ENCODE data around the gene VGLL4. TPM values are rescaled to one million over a fixed set of nuclear protein-coding genes. Genes with fewer than 3 reads are reported as not detected.

Gene VGLL4
- total RNA-seq, 1 experiment from 2014 or later, result 66.0 TPM

DNA sequence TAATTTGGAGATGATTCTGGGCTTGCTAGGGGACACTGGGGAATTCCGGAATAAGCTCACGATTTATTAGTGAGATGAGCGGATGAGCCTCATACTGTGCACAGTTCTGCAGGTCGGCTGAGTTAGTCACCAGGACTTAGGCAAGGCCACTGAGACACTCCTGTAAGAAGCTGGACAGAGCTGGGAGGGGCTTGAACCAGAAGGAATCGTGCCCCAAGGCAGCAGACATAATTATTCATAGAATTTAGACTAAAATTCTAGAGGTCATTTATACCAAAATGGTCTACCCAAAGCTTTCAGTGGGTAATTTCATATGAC is 121.4 kb downstream of the VGLL4 start:
- H3K4me1 ChIP-seq (ENCODE audit: control insufficient read depth, insufficient read depth, low read length), result peaks cover 3% of the 10 kb centered on the region; the same call in 1 of the 2 replicates
- CTCF ChIA-PET, result no interaction called here
- BruUV-seq (replicated peaks), result no TSS peak
- H3K9me3 ChIP-seq (ENCODE audit: control insufficient read depth, insufficient read depth, low read depth, low read length), result no peaks in the 10 kb centered on the region
- TF ChIP-seq SIN3A (IDR thresholded peaks at IDR 0.05; ENCODE audit: borderline replicate concordance, insufficient read depth, low read depth, low read length) (no peak), POLR2AphosphoS5 (IDR thresholded peaks at IDR 0.05; ENCODE audit: low read depth, low read length) (no peak), TCF7L2 (IDR thresholded peaks at IDR 0.05; ENCODE audit: low read depth, low read length) (no peak)
- TF ChIP-seq, protein P1, sequence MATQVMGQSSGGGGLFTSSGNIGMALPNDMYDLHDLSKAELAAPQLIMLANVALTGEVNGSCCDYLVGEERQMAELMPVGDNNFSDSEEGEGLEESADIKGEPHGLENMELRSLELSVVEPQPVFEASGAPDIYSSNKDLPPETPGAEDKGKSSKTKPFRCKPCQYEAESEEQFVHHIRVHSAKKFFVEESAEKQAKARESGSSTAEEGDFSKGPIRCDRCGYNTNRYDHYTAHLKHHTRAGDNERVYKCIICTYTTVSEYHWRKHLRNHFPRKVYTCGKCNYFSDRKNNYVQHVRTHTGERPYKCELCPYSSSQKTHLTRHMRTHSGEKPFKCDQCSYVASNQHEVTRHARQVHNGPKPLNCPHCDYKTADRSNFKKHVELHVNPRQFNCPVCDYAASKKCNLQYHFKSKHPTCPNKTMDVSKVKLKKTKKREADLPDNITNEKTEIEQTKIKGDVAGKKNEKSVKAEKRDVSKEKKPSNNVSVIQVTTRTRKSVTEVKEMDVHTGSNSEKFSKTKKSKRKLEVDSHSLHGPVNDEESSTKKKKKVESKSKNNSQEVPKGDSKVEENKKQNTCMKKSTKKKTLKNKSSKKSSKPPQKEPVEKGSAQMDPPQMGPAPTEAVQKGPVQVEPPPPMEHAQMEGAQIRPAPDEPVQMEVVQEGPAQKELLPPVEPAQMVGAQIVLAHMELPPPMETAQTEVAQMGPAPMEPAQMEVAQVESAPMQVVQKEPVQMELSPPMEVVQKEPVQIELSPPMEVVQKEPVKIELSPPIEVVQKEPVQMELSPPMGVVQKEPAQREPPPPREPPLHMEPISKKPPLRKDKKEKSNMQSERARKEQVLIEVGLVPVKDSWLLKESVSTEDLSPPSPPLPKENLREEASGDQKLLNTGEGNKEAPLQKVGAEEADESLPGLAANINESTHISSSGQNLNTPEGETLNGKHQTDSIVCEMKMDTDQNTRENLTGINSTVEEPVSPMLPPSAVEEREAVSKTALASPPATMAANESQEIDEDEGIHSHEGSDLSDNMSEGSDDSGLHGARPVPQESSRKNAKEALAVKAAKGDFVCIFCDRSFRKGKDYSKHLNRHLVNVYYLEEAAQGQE (IDR thresholded peaks at IDR 0.05; ENCODE audit: insufficient read depth in 1 of 2, low read depth in 2 of 2, low read length in 1 of 2), result no peak
- TF ChIP-seq, protein P2, sequence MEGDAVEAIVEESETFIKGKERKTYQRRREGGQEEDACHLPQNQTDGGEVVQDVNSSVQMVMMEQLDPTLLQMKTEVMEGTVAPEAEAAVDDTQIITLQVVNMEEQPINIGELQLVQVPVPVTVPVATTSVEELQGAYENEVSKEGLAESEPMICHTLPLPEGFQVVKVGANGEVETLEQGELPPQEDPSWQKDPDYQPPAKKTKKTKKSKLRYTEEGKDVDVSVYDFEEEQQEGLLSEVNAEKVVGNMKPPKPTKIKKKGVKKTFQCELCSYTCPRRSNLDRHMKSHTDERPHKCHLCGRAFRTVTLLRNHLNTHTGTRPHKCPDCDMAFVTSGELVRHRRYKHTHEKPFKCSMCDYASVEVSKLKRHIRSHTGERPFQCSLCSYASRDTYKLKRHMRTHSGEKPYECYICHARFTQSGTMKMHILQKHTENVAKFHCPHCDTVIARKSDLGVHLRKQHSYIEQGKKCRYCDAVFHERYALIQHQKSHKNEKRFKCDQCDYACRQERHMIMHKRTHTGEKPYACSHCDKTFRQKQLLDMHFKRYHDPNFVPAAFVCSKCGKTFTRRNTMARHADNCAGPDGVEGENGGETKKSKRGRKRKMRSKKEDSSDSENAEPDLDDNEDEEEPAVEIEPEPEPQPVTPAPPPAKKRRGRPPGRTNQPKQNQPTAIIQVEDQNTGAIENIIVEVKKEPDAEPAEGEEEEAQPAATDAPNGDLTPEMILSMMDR (IDR thresholded peaks at IDR 0.05), result no peak
- no peak for ATAC-seq
- no peak for DNase-seq (ENCODE audit: low read depth, low spot score)
- no peaks in the 10 kb centered on the region for H3K27me3 ChIP-seq (ENCODE audit: control insufficient read depth, insufficient read depth, low read length)
- POLR2A ChIA-PET, result no interaction called here
- no peaks in the 10 kb centered on the region for H3K36me3 ChIP-seq (ENCODE audit: control insufficient read depth, insufficient read depth, low read length)
- intact Hi-C loops (cut with micrococcal nuclease; ENCODE audit: unreplicated experiment), result no loop called here
- H3K4me3 ChIP-seq (ENCODE audit: low read depth in 2 of 2, low read length in 2 of 2), result no peak overlapping the region
- in situ Hi-C loops (cut with HindIII; ENCODE audit: low pct_unique_long_range_greater_than_20kb, low sequenced_read_pairs), result no loop called here
- H3K27ac ChIP-seq (ENCODE audit: low read length), result peak overlapping the region; percentile 34; the same call in 1 of the 2 replicates

DNA sequence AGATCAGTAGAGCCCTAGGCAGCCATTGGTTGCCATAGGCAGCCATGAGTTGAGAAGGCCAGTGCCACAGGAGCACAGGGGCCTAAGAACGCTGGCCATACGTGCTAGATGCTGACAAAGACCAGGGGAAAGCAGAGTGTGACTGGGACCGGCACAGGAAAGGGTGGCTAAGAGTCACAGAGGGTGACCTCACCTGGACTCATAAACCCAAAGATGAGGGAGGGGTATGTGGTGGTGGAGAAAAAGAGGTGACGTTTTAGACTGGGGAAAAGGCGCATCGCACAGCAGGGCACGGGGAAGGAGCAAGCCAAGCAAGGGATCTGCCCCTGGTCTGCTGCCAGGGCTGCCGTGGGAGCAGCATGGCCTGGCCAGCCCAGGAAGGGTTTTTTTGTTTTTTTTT is 122.5 kb downstream of the VGLL4 start:
- Histone ChIP-seq H3K27me3 (ENCODE audit: control insufficient read depth, insufficient read depth, low read length) (no peaks in the 10 kb centered on the region), H3K4me1 (ENCODE audit: control insufficient read depth, insufficient read depth, low read length) (peaks cover 3% of the 10 kb centered on the region; the same call in 1 of the 2 replicates), H3K9me3 (ENCODE audit: control insufficient read depth, insufficient read depth, low read depth, low read length) (no peaks in the 10 kb centered on the region), H3K36me3 (ENCODE audit: control insufficient read depth, insufficient read depth, low read length) (no peaks in the 10 kb centered on the region), H3K4me3 (ENCODE audit: low read depth in 2 of 2, low read length in 2 of 2) (no peak overlapping the region), H3K27ac (ENCODE audit: low read length) (peak overlapping the region; percentile 51; the same call in 1 of the 2 replicates)
- ChIA-PET POLR2A (no interaction called here), CTCF (no interaction called here)
- in situ Hi-C loops (cut with HindIII; ENCODE audit: low pct_unique_long_range_greater_than_20kb, low sequenced_read_pairs), result no loop called here
- TF ChIP-seq, protein P1 (IDR thresholded peaks at IDR 0.05; ENCODE audit: insufficient read depth in 1 of 2, low read depth in 2 of 2, low read length in 1 of 2), result no peak
- TF ChIP-seq, protein P2 (IDR thresholded peaks at IDR 0.05), result no peak
- TF ChIP-seq SIN3A (IDR thresholded peaks at IDR 0.05; ENCODE audit: borderline replicate concordance, insufficient read depth, low read depth, low read length) (no peak), POLR2AphosphoS5 (IDR thresholded peaks at IDR 0.05; ENCODE audit: low read depth, low read length) (no peak), TCF7L2 (IDR thresholded peaks at IDR 0.05; ENCODE audit: low read depth, low read length) (no peak)
- DNase-seq (ENCODE audit: low read depth, low spot score), result no peak
- intact Hi-C loops (cut with micrococcal nuclease; ENCODE audit: unreplicated experiment), result no loop called here
- ATAC-seq, result no peak
- BruUV-seq (replicated peaks), result no TSS peak
